Keratinocyte (primary cell): Measurements from ENCODE around the gene MAIP1. TPM values are rescaled to one million over a fixed set of nuclear protein-coding genes. Genes with fewer than 3 reads are reported as not detected.
A peak's percentile ranks its signal among the peaks of the same experiment; 100 is the strongest.

Experiments
- DNase-seq: peaks from one replicate; pipeline ENCODE4 v3.0.0-alpha.2; 2011; ENCODE audit warnings: low read depth, missing footprints, low spot score
- FAIRE-seq: peaks from 2 replicates; lab custom pipeline; 2011; peaks lifted over from hg19 to GRCh38; lab: Jason Lieb, UNC
- H2AFZ ChIP-seq: 2 replicates; pipeline ENCODE4 v1.6.0; 2012; ENCODE audit warnings: low read length, control low read depth, inconsistent platforms; ENCODE audit not compliant: control insufficient read depth
- H3K27ac ChIP-seq: 2 replicates; pipeline ENCODE4 v1.5.1; 2011; ENCODE audit warnings: low read length; ENCODE audit not compliant: control insufficient read depth, insufficient read depth
- H3K27me3 ChIP-seq: 3 replicates; pipeline ENCODE4 v1.6.0; 2011; ENCODE audit warnings: low read length; ENCODE audit not compliant: control insufficient read depth, insufficient read depth; ENCODE audit errors: extremely low read depth
- H3K36me3 ChIP-seq, 2 experiments: 2 replicates in 1 of 2; 3 replicates in 1 of 2; pipeline ENCODE4 v1.5.1; 2011; ENCODE audit warnings: low read length in 2 of 2, mild to moderate bottlenecking in 1 of 2; ENCODE audit not compliant: control insufficient read depth in 2 of 2, insufficient read depth in 2 of 2; ENCODE audit errors: extremely low read depth in 1 of 2
- H3K4me1 ChIP-seq: 3 replicates; pipeline ENCODE4 v1.5.1; 2011; ENCODE audit warnings: low read length; ENCODE audit not compliant: control insufficient read depth, insufficient read depth; ENCODE audit errors: extremely low read depth
- H3K4me2 ChIP-seq: 3 replicates; pipeline ENCODE4 v1.6.0; 2011; ENCODE audit warnings: low read depth, low read length; ENCODE audit not compliant: control insufficient read depth, insufficient read depth; ENCODE audit errors: extremely low read depth
- H3K4me3 ChIP-seq, 3 experiments: fragments of 200-600 bp in 1 of 3; sonication (generic) in 1 of 3; 2 replicates in 2 of 3; 3 replicates in 1 of 3; pipeline ENCODE4 v1.5.1; 2011 to 2016; ENCODE audit warnings: low read length in 3 of 3, mild to moderate bottlenecking in 3 of 3, control low read depth in 2 of 3, inconsistent platforms in 1 of 3, low read depth in 1 of 3, mixed read lengths in 1 of 3, mixed run types in 1 of 3, moderate library complexity in 1 of 3; ENCODE audit not compliant: control insufficient read depth in 2 of 3, insufficient read depth in 2 of 3; ENCODE audit errors: extremely low read depth in 1 of 3
- H3K79me2 ChIP-seq: 2 replicates; pipeline ENCODE4 v1.6.0; 2012; ENCODE audit warnings: low read length; ENCODE audit not compliant: control insufficient read depth, insufficient read depth
- H3K9ac ChIP-seq: 3 replicates; pipeline ENCODE4 v1.6.0; 2011; ENCODE audit warnings: low read length; ENCODE audit not compliant: control insufficient read depth, insufficient read depth; ENCODE audit errors: extremely low read depth
- H3K9me1 ChIP-seq: 3 replicates; pipeline ENCODE4 v1.6.0; 2011; ENCODE audit warnings: low read length; ENCODE audit not compliant: control insufficient read depth, insufficient read depth; ENCODE audit errors: extremely low read depth
- H3K9me3 ChIP-seq: 2 replicates; pipeline ENCODE4 v1.5.1; 2012; ENCODE audit warnings: low read depth, low read length; ENCODE audit not compliant: control insufficient read depth
- H4K20me1 ChIP-seq: 3 replicates; pipeline ENCODE4 v1.6.0; 2011; ENCODE audit warnings: low read length; ENCODE audit not compliant: control insufficient read depth, insufficient read depth; ENCODE audit errors: extremely low read depth
- CTCF ChIP-seq, 3 experiments: IDR thresholded peaks in 1 of 3; conservative IDR thresholded peaks in 1 of 3; optimal IDR thresholded peaks in 1 of 3; 2 replicates in 2 of 3; 3 replicates in 1 of 3; pipeline versions ENCODE3 to v1.5.1; 2011; ENCODE audit warnings: low read length in 3 of 3, mild to moderate bottlenecking in 3 of 3, moderate library complexity in 2 of 3, control low read depth in 1 of 3, inconsistent platforms in 1 of 3; ENCODE audit not compliant: insufficient read depth in 2 of 3; ENCODE audit errors: extremely low read depth in 1 of 3
- EZH2 ChIP-seq: IDR thresholded peaks from one replicate; pipeline ENCODE4 v1.6.1; 2012; ENCODE audit warnings: inconsistent platforms, mild to moderate bottlenecking, low read length, moderate library complexity
- dilution Hi-C: fragments of 300-500 bp; cut with MboI; formaldehyde crosslinking; loops from one replicate; pipeline ENCODE4 v1.7.0; 2020; ENCODE audit warnings: low sequenced_read_pairs; ENCODE audit not compliant: extremely low pct_ligation_motif_present
- polyA plus RNA-seq, 5 experiments: library from polyadenylated mRNA; depleted of rRNA in 3 of 5; stranded (reverse) in 3 of 5; stranded (forward) in 1 of 5; unstranded in 1 of 5; fragments of >200 nt; gene quantifications; 1 replicate in 1 of 5; 2 replicates in 3 of 5; 3 replicates in 1 of 5; pipeline versions ENCODE4 v1.2.1 to v1.2.3, GENCODE V29; 2011 to 2012; ENCODE audit warnings: missing spikeins in 2 of 5, low read depth in 1 of 5, low replicate concordance in 1 of 5

Gene MAIP1
- polyA plus RNA-seq, 1 donor (not counting 4 experiments of a cell fraction or from before 2014, with no cell fraction given) = 17.4 TPM

DNA sequence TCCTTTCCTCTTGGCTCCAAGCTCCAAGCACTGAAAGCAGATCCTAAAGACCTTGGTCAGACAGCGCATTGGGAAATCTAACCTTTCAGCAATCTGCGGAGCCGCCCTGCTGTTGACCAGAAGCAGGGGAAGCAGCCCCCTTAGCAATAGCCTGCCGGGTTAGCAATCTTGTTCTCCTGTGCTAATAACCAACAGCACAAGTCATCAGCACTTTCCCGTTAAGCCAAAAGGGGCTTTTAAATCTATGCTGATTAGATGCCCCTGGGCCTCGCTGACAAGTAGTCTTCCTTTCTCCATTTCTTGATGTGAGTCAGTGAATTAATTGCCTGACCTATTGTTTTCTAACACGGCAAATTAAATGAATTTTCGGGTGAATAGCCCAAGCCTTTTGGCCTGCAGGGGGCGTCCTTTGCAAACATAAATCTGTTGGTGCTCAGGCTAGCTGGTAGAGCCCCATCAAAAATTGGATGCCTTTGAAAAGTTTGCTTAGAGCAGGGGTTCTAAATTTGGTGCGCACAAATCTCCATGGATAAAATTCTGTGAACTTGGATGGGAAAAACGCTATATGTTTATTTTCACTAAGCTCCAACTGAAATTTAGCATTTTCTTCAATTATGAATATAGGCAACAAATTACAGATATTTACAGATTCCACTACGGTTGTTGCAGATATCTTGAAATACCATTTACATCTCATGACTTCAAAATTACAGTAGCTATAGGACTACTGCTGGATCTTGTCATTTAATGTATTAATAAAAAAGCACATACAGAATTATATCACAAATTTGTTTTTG lies 24.6 kb downstream of the MAIP1 start:
- Histone ChIP-seq H3K9me1 (no peaks in the 10 kb centered on the region), H3K4me3 (no peak overlapping the region), H3K4me2 (peak overlapping the region; percentile 30), H3K36me3 (no peaks in the 10 kb centered on the region), H3K79me2 (no peaks in the 10 kb centered on the region), H3K4me1 (peaks cover 22% of the 10 kb centered on the region), H3K27me3 (no peaks in the 10 kb centered on the region), H3K9ac (no peak overlapping the region), H3K27ac (no peak overlapping the region), H3K9me3 (no peaks in the 10 kb centered on the region), H2AFZ (no peak overlapping the region), H4K20me1 (no peaks in the 10 kb centered on the region)
- TF ChIP-seq EZH2 (no peak), CTCF (optimal IDR thresholded peaks at IDR 0.05 in 1 of 3, IDR thresholded peaks at IDR 0.05 in 1 of 3, conservative IDR thresholded peaks at IDR 0.05 in 1 of 3; ENCODE audit: extremely low read depth in 1 of 3, insufficient read depth in 2 of 3, low read length in 3 of 3) (peak; percentile 73 to 79 (median 74))
- peak; percentile 46 for FAIRE-seq
- DNase-seq = no peak
- dilution Hi-C loops = no loop called here

GRCh38 chr2:199982126-199982843 lies 26.9 kb downstream of the MAIP1 start:
- H3K9ac ChIP-seq = no peak overlapping the region
- DNase-seq = no peak
- TF ChIP-seq EZH2 (no peak), CTCF (optimal IDR thresholded peaks at IDR 0.05 in 1 of 3, IDR thresholded peaks at IDR 0.05 in 1 of 3, conservative IDR thresholded peaks at IDR 0.05 in 1 of 3; ENCODE audit: extremely low read depth in 1 of 3, insufficient read depth in 2 of 3, low read length in 3 of 3) (no peak)
- no peak overlapping the region for H3K4me2 ChIP-seq
- H3K36me3 ChIP-seq = no peaks in the 10 kb centered on the region
- H3K27ac ChIP-seq = no peak overlapping the region
- no peaks in the 10 kb centered on the region for H4K20me1 ChIP-seq
- H3K4me3 ChIP-seq = no peak overlapping the region
- peaks cover 17% of the 10 kb centered on the region for H3K4me1 ChIP-seq
- H3K9me3 ChIP-seq = no peaks in the 10 kb centered on the region
- no peaks in the 10 kb centered on the region for H3K79me2 ChIP-seq
- dilution Hi-C loops = no loop called here
- no peaks in the 10 kb centered on the region for H3K9me1 ChIP-seq
- H3K27me3 ChIP-seq = no peaks in the 10 kb centered on the region
- FAIRE-seq = no peak
- H2AFZ ChIP-seq = peak overlapping the region; percentile 50
